GM23338 (cell line): Measurements from ENCODE around the gene C9orf57. TPM values are rescaled to one million over a fixed set of nuclear protein-coding genes. Genes with fewer than 3 reads are reported as not detected.

Experiments
- ATAC-seq: fragments of 200-7000 bp; cut with Tn5 transposase; 3 replicates; pipeline ENCODE4 v1.9.1; 2020
- DNase-seq: peaks from one replicate; pipeline ENCODE4 v3.0.0-alpha.2; 2015; ENCODE audit warnings: low spot score
- H2AFZ ChIP-seq: fragments of 200-600 bp; sonication (generic); 2 replicates; pipeline ENCODE4 v1.8.0; 2016; ENCODE audit warnings: antibody characterized with exemption, mild to moderate bottlenecking, moderate library complexity
- H3F3A ChIP-seq: fragments of 200-600 bp; sonication (generic); replicated peaks from 2 replicates; pipeline ENCODE4 v1.8.0; 2017; ENCODE audit warnings: antibody characterized with exemption, mixed run types, low read depth
- H3K27ac ChIP-seq: fragments of 200-600 bp; sonication (generic); 2 replicates; pipeline ENCODE4 v1.6.1; 2016; ENCODE audit warnings: low read depth
- H3K27me3 ChIP-seq: fragments of 200-600 bp; sonication (generic); 2 replicates; pipeline ENCODE4 v1.8.0; 2016; ENCODE audit warnings: mild to moderate bottlenecking, mixed run types, moderate library complexity; ENCODE audit not compliant: insufficient read depth
- H3K36me3 ChIP-seq: fragments of 200-600 bp; sonication (generic); 2 replicates; pipeline ENCODE4 v1.8.0; 2016; ENCODE audit warnings: mild to moderate bottlenecking; ENCODE audit not compliant: insufficient read depth
- H3K4me1 ChIP-seq: fragments of 200-600 bp; sonication (generic); 2 replicates; pipeline ENCODE4 v1.8.0; 2016; ENCODE audit warnings: mild to moderate bottlenecking, moderate library complexity; ENCODE audit not compliant: insufficient read depth
- H3K4me2 ChIP-seq: fragments of 200-600 bp; sonication (generic); 2 replicates; pipeline ENCODE4 v1.7.1; 2017; ENCODE audit warnings: mixed run types
- H3K4me3 ChIP-seq: fragments of 200-600 bp; sonication (generic); 2 replicates; pipeline ENCODE4 v1.6.1; 2016; ENCODE audit warnings: mixed run types
- H3K79me2 ChIP-seq: fragments of 200-600 bp; sonication (generic); replicated peaks from 2 replicates; pipeline ENCODE4 v1.8.0; 2017; ENCODE audit warnings: mild to moderate bottlenecking; ENCODE audit not compliant: insufficient read depth
- H3K9me2 ChIP-seq: fragments of 200-600 bp; sonication (generic); 2 replicates; pipeline ENCODE4 v1.8.0; 2017; ENCODE audit not compliant: insufficient read depth
- H4K20me1 ChIP-seq: fragments of 200-600 bp; sonication (generic); replicated peaks from 2 replicates; pipeline ENCODE4 v1.8.0; 2017; ENCODE audit warnings: mild to moderate bottlenecking; ENCODE audit not compliant: insufficient read depth
- H3K27ac Mint-ChIP-seq: 2 replicates; pipeline ENCODE4 v1.8.0; 2020; ENCODE audit warnings: inconsistent platforms, mild to moderate bottlenecking, moderate library complexity, mixed read lengths
- H3K27me3 Mint-ChIP-seq: 3 replicates; pipeline ENCODE4 v1.8.0; 2022; ENCODE audit warnings: low read depth, mild to moderate bottlenecking, moderate library complexity, mixed read lengths, inconsistent platforms; ENCODE audit not compliant: insufficient read depth, poor library complexity
- H3K36me3 Mint-ChIP-seq: 3 replicates; pipeline ENCODE4 v1.8.0; 2021; ENCODE audit warnings: low read depth, mild to moderate bottlenecking, inconsistent platforms, moderate library complexity, mixed read lengths
- H3K4me1 Mint-ChIP-seq: 3 replicates; pipeline ENCODE4 v1.8.0; 2020; ENCODE audit warnings: mild to moderate bottlenecking, inconsistent platforms, mixed read lengths
- H3K4me3 Mint-ChIP-seq: 3 replicates; pipeline ENCODE4 v1.8.0; 2021; ENCODE audit warnings: moderate library complexity, mild to moderate bottlenecking, inconsistent platforms, mixed read lengths
- H3K9me3 Mint-ChIP-seq: 3 replicates; pipeline ENCODE4 v1.8.0; 2020; ENCODE audit warnings: moderate library complexity, mild to moderate bottlenecking, inconsistent platforms, mixed read lengths
- CREB1 ChIP-seq: fragments of 250-450 bp; sonication (Bioruptor Pico); IDR thresholded peaks from 2 replicates; pipeline ENCODE4 v1.5.0; 2020; ENCODE audit warnings: low read depth, mild to moderate bottlenecking, moderate library complexity
- CTCF ChIP-seq, 2 experiments: fragments of 200-600 bp in 1 of 2; sonication (generic) in 1 of 2; conservative IDR thresholded peaks; 2 replicates each; pipeline versions ENCODE4 v1.5.1 to v1.6.1; 2016 to 2017; ENCODE audit warnings: antibody characterized with exemption in 2 of 2, low read depth in 2 of 2, mild to moderate bottlenecking in 2 of 2, moderate library complexity in 1 of 2
- ETS1 ChIP-seq: IDR thresholded peaks from 2 replicates; pipeline ENCODE4 v1.6.1; 2016; ENCODE audit warnings: antibody characterized with exemption
- EZH2 ChIP-seq: fragments of 200-600 bp; sonication (generic); IDR thresholded peaks from one replicate; pipeline ENCODE4 v1.8.0; 2017; ENCODE audit warnings: antibody characterized with exemption, mild to moderate bottlenecking, low read depth; ENCODE audit not compliant: unreplicated experiment
- EZH2phosphoT487 ChIP-seq: fragments of 200-600 bp; sonication (generic); IDR thresholded peaks from one replicate; pipeline ENCODE4 v1.8.1; 2018; ENCODE audit warnings: antibody characterized with exemption; ENCODE audit not compliant: unreplicated experiment
- REST ChIP-seq: IDR thresholded peaks from one replicate; pipeline ENCODE4 v1.6.1; 2018; ENCODE audit warnings: antibody characterized with exemption; ENCODE audit not compliant: unreplicated experiment
- ZNF114 ChIP-seq: fragments of 250-450 bp; sonication (Bioruptor Pico); IDR thresholded peaks from 2 replicates; pipeline ENCODE4 v1.5.0; 2020; ENCODE audit warnings: mild to moderate bottlenecking, moderate library complexity
- ZNF331 ChIP-seq: fragments of 250-450 bp; sonication (Bioruptor Pico); IDR thresholded peaks from 2 replicates; pipeline ENCODE4 v1.5.0; 2020; ENCODE audit warnings: low read depth, mild to moderate bottlenecking, moderate library complexity
- ZNF462 ChIP-seq: fragments of 250-450 bp; sonication (Bioruptor Pico); IDR thresholded peaks from 2 replicates; pipeline ENCODE4 v1.5.0; 2020; ENCODE audit warnings: mild to moderate bottlenecking, moderate library complexity
- polyA plus RNA-seq: library from polyadenylated mRNA; unstranded; fragments of >200 nt; fragmentation: Nextera tagmentation; extraction: Ambion mirVana; gene quantifications from 2 replicates; pipeline ENCODE4 v1.2.1, GENCODE V29; 2016
- total RNA-seq: library from RNA; depleted of rRNA; stranded (reverse); fragments of >200 nt; shearing (Covaris generic); gene quantifications from 2 replicates; pipeline ENCODE4 v1.2.3, GENCODE V29; 2014

C9orf57 gene
- total and polyA plus RNA-seq, 2 experiments from 2014 or later: not detected

- Histone ChIP-seq H3K9me2 (no peaks in the 10 kb centered on the region), H3K36me3 (no peaks in the 10 kb centered on the region), H3K4me2 (no peak overlapping the region), H4K20me1 (no peaks in the 10 kb centered on the region), H2AFZ (no peak overlapping the region), H3K27ac (no peak overlapping the region), H3K79me2 (no peaks in the 10 kb centered on the region), H3K4me3 (no peak overlapping the region), H3K4me1 (no peaks in the 10 kb centered on the region), H3K27me3 (no peaks in the 10 kb centered on the region), H3F3A (no peaks in the 10 kb centered on the region)
- no peak overlapping the region for H3K4me3 Mint-ChIP-seq
- H3K27me3 Mint-ChIP-seq: no peaks in the 10 kb centered on the region
- no peaks in the 10 kb centered on the region for H3K4me1 Mint-ChIP-seq
- ATAC-seq (no peak), DNase-seq (no peak)
- no peaks in the 10 kb centered on the region for H3K36me3 Mint-ChIP-seq
- TF ChIP-seq EZH2phosphoT487: no peak
- peaks cover 2% of the 10 kb centered on the region; the same call in 1 of the 3 replicates for H3K9me3 Mint-ChIP-seq
- no peak overlapping the region for H3K27ac Mint-ChIP-seq
These were observed 4.7 kb upstream of the C9orf57 start for GRCh38 chr9:72065076-72065475.

GRCh38 chr9:72052122-72052521, 8.3 kb downstream of the C9orf57 start:
- Mint-ChIP-seq H3K27ac (no peak overlapping the region), H3K4me1 (no peaks in the 10 kb centered on the region; the same call in 2 of the 3 replicates), H3K27me3 (peaks cover 5% of the 10 kb centered on the region), H3K9me3 (no peaks in the 10 kb centered on the region; the same call in 2 of the 3 replicates), H3K36me3 (no peaks in the 10 kb centered on the region), H3K4me3 (no peak overlapping the region)
- Histone ChIP-seq H3K79me2 (no peaks in the 10 kb centered on the region), H3K36me3 (no peaks in the 10 kb centered on the region), H4K20me1 (no peaks in the 10 kb centered on the region), H3K27ac (no peak overlapping the region), H3K4me1 (no peaks in the 10 kb centered on the region), H3K27me3 (no peaks in the 10 kb centered on the region), H3F3A (no peaks in the 10 kb centered on the region), H2AFZ (no peak overlapping the region), H3K9me2 (no peaks in the 10 kb centered on the region; the same call in 1 of the 2 replicates), H3K4me3 (no peak overlapping the region), H3K4me2 (no peak overlapping the region)
- no peak for ATAC-seq
- DNase-seq: no peak
- TF ChIP-seq CREB1 (no peak), REST (no peak), ZNF114 (CRISPR knock-in tag) (no peak), ZNF331 (CRISPR knock-in tag) (no peak), EZH2phosphoT487 (no peak), CTCF (conservative IDR thresholded peaks at IDR 0.05; ENCODE audit: low read depth in 2 of 2) (no peak), ZNF462 (CRISPR knock-in tag) (no peak), EZH2 (no peak), ETS1 (no peak)
